WTC11 (cell line): ENCODE results near the gene SHANK2.

ENCODE experiments used
- CREM ChIP-seq: sonication (generic); formaldehyde crosslinking; IDR thresholded peaks from 2 replicates; pipeline ENCODE4 v1.8.1; 2022; ENCODE audit warnings: mild to moderate bottlenecking, missing genetic modification reagents, moderate library complexity
- NR1H2 ChIP-seq: sonication (generic); formaldehyde crosslinking; IDR thresholded peaks from 2 replicates; pipeline ENCODE4 v1.9.0; 2021; ENCODE audit warnings: mild to moderate bottlenecking, moderate library complexity, missing genetic modification reagents
- TCF7 ChIP-seq: sonication (generic); formaldehyde crosslinking; IDR thresholded peaks from 2 replicates; pipeline ENCODE4 v1.8.0; 2022; ENCODE audit warnings: mild to moderate bottlenecking, low read depth, missing genetic modification reagents, moderate library complexity
- TF ChIP-seq, protein P1 (sequence below): fragments of 200-600 bp; IDR thresholded peaks from 2 replicates; pipeline ENCODE4 v1.8.0; 2022; ENCODE audit warnings: antibody characterized with exemption
- TF ChIP-seq, protein P2 (sequence below): sonication (generic); formaldehyde crosslinking; IDR thresholded peaks from 2 replicates; pipeline ENCODE4 v1.8.0; 2023; ENCODE audit warnings: missing genetic modification reagents, mild to moderate bottlenecking, borderline replicate concordance
- TF ChIP-seq, protein P3 (sequence below): sonication (generic); formaldehyde crosslinking; IDR thresholded peaks from 2 replicates; pipeline ENCODE4 v1.8.0; 2022; ENCODE audit warnings: mild to moderate bottlenecking, missing genetic modification reagents

DNA sequence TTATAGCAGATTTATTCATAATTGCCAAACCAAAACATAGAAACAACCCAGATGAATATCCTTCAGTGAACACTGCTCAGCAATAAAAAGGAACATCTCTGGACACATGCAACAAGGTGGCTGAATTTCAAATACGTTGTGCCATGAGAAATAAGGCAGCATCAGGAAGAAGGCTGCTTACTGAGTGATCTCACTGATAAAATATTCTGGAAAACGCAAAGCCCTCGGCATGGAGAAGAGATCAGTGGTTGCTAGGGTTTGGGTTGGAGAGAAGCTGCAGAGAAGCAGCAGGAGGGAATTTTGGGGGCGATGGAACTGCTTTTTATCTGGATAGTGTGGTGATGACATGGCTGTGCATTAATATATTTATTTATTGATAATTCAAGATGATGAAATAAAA is 11.0 kb upstream of the SHANK2 start:
- TF ChIP-seq TCF7 (CRISPR knock-in tag) (no peak), CREM (CRISPR knock-in tag) (no peak), NR1H2 (CRISPR knock-in tag) (no peak)
- TF ChIP-seq, protein P1, sequence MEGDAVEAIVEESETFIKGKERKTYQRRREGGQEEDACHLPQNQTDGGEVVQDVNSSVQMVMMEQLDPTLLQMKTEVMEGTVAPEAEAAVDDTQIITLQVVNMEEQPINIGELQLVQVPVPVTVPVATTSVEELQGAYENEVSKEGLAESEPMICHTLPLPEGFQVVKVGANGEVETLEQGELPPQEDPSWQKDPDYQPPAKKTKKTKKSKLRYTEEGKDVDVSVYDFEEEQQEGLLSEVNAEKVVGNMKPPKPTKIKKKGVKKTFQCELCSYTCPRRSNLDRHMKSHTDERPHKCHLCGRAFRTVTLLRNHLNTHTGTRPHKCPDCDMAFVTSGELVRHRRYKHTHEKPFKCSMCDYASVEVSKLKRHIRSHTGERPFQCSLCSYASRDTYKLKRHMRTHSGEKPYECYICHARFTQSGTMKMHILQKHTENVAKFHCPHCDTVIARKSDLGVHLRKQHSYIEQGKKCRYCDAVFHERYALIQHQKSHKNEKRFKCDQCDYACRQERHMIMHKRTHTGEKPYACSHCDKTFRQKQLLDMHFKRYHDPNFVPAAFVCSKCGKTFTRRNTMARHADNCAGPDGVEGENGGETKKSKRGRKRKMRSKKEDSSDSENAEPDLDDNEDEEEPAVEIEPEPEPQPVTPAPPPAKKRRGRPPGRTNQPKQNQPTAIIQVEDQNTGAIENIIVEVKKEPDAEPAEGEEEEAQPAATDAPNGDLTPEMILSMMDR, result no peak
- TF ChIP-seq, protein P2, sequence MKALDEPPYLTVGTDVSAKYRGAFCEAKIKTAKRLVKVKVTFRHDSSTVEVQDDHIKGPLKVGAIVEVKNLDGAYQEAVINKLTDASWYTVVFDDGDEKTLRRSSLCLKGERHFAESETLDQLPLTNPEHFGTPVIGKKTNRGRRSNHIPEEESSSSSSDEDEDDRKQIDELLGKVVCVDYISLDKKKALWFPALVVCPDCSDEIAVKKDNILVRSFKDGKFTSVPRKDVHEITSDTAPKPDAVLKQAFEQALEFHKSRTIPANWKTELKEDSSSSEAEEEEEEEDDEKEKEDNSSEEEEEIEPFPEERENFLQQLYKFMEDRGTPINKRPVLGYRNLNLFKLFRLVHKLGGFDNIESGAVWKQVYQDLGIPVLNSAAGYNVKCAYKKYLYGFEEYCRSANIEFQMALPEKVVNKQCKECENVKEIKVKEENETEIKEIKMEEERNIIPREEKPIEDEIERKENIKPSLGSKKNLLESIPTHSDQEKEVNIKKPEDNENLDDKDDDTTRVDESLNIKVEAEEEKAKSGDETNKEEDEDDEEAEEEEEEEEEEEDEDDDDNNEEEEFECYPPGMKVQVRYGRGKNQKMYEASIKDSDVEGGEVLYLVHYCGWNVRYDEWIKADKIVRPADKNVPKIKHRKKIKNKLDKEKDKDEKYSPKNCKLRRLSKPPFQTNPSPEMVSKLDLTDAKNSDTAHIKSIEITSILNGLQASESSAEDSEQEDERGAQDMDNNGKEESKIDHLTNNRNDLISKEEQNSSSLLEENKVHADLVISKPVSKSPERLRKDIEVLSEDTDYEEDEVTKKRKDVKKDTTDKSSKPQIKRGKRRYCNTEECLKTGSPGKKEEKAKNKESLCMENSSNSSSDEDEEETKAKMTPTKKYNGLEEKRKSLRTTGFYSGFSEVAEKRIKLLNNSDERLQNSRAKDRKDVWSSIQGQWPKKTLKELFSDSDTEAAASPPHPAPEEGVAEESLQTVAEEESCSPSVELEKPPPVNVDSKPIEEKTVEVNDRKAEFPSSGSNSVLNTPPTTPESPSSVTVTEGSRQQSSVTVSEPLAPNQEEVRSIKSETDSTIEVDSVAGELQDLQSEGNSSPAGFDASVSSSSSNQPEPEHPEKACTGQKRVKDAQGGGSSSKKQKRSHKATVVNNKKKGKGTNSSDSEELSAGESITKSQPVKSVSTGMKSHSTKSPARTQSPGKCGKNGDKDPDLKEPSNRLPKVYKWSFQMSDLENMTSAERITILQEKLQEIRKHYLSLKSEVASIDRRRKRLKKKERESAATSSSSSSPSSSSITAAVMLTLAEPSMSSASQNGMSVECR, result no peak
- TF ChIP-seq, protein P3, sequence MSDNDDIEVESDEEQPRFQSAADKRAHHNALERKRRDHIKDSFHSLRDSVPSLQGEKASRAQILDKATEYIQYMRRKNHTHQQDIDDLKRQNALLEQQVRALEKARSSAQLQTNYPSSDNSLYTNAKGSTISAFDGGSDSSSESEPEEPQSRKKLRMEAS (CRISPR knock-in tag), result no peak
